ENCODE data around the gene SLC9A9. TPM values are rescaled to one million over a fixed set of nuclear protein-coding genes. Genes with fewer than 3 reads are reported as not detected.

SLC9A9 gene
- total RNA-seq, 2 donors from 2014 or later: 1.3 to 3.7 TPM

DNA sequence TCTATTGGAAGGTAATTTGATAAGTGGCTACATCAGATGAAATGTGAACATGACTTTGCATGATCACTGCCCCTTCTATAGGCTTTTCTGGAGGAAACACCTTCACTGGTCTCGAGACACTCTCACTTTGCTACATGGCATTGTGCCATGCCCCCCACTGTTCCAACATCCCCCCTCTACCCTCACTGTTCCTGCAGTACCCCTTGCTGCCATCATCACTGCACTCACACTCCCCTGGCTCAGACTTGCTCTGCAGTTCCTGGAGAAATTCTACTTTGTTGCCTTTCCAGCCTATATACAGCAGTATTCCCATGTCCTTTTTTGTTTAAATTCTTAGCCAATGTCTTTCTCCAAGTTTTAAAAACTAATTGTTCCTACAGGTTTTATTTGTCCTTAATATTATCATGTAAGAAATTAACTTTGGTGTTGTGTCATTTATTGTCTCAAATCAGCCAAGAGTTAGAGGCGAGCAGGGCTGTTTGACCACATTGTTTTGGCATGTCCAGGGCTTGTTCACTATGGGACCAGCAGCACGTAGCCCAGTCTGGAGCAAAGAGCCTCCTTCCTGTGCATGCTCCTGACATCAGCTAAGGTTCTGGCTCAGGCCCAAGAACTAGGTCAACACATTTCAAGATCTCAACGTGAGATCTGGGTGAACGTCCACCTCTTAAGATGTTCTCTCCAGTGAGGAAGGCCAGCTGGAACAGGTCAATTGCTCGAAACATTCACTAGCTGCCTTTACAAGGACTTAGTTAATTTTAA lies 246.4 kb downstream of the SLC9A9 start:
- Histone ChIP-seq H3K4me1 (ENCODE audit: control insufficient read depth, insufficient read depth, low read length) (no peaks in the 10 kb centered on the region), H3K9ac (ENCODE audit: extremely low read depth, low read length, poor library complexity, severe bottlenecking) (no peak overlapping the region), H3K9me3 (ENCODE audit: control insufficient read depth, low read length) (no peaks in the 10 kb centered on the region), H3K27ac (ENCODE audit: low read depth, low read length) (no peak overlapping the region), H3K36me3 (ENCODE audit: control insufficient read depth, insufficient read depth, low read length) (no peaks in the 10 kb centered on the region), H3K4me3 (ENCODE audit: low read length) (no peak overlapping the region), H3K27me3 (ENCODE audit: control insufficient read depth, insufficient read depth, low read length, poor library complexity, severe bottlenecking) (no peaks in the 10 kb centered on the region)
- no peaks in the 10 kb centered on the region for H3K36me3 Mint-ChIP-seq (ENCODE audit: low read depth)
- peak overlapping the region; percentile 8 for H3K27ac Mint-ChIP-seq
- 87 to 94% methylated on average over 4 to 6 of the region's 6 CpGs for WGBS, 2 experiments (ENCODE audit: insufficient coverage in 1 of 2, insufficient read length in 1 of 2)
- DNase-seq: no peak
- no peaks in the 10 kb centered on the region for H3K27me3 Mint-ChIP-seq (ENCODE audit: insufficient read depth)
- H3K4me3 Mint-ChIP-seq: no peak overlapping the region
- TF ChIP-seq CTCF (conservative IDR thresholded peaks at IDR 0.05): peak; percentile 21
- H3K4me1 Mint-ChIP-seq: peaks cover 17% of the 10 kb centered on the region
- no peaks in the 10 kb centered on the region for H3K9me3 Mint-ChIP-seq

GRCh38 chr3:143600756-143601718 lies 247.2 kb downstream of the SLC9A9 start:
- Mint-ChIP-seq H3K27me3 (ENCODE audit: insufficient read depth) (no peaks in the 10 kb centered on the region), H3K9me3 (no peaks in the 10 kb centered on the region), H3K4me3 (no peak overlapping the region), H3K36me3 (ENCODE audit: low read depth) (no peaks in the 10 kb centered on the region), H3K27ac (no peak overlapping the region), H3K4me1 (peaks cover 17% of the 10 kb centered on the region)
- no peak overlapping the region for H3K27ac ChIP-seq (ENCODE audit: low read depth, low read length)
- H3K9ac ChIP-seq (ENCODE audit: extremely low read depth, low read length, poor library complexity, severe bottlenecking): no peak overlapping the region
- 86 to 88% methylated on average over 1 to 4 of the region's 4 CpGs for WGBS, 2 experiments (ENCODE audit: insufficient coverage in 1 of 2, insufficient read length in 1 of 2)
- no peak for TF ChIP-seq CTCF (conservative IDR thresholded peaks at IDR 0.05)
- no peaks in the 10 kb centered on the region for H3K4me1 ChIP-seq (ENCODE audit: control insufficient read depth, insufficient read depth, low read length)
- no peak for DNase-seq
- no peak overlapping the region for H3K4me3 ChIP-seq (ENCODE audit: low read length)
- no peaks in the 10 kb centered on the region for H3K36me3 ChIP-seq (ENCODE audit: control insufficient read depth, insufficient read depth, low read length)
- H3K9me3 ChIP-seq (ENCODE audit: control insufficient read depth, low read length): no peaks in the 10 kb centered on the region
- no peaks in the 10 kb centered on the region for H3K27me3 ChIP-seq (ENCODE audit: control insufficient read depth, insufficient read depth, low read length, poor library complexity, severe bottlenecking)

DNA sequence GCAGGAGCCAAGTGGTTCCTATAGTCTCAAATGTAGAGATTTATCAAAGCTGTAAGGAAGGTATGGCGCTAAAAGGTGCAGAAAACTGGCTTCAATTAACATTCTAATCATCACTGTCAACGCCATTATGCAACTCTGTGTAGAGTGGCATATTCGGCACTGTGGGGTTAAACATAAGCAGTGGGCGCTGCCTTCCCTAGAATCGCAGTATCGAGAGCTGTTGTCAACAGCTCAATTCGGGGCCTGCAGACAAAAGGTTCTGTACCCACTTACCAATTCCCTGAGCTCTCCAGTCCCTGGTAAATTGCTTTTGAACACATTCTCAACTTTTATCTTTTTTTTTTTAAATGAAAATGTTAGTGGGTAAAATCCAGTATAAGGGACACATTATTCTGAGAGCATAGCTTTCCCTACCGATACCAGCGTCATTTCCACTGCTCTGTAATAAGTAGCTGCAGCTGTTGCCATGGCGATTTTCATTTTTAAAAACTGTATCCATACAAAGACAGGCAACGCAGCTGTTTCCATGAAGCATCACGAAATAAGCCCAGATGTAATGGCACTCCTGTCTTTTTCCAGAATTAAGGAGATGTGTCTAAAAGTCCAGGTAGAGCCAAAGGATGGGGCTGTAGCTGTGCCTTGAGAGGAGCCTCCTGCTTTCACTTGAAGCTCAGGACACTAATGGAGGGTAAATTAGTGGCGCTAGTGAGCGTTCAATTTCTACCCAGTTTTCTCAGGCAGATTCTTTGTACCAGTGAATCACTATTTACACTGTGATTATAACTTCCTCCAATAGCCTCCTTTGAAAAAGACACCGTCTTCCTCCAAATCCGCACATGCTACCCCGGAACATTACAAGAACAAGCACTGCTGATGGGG lies 250.3 kb downstream of the SLC9A9 start:
- Mint-ChIP-seq H3K36me3 (ENCODE audit: low read depth) (no peaks in the 10 kb centered on the region), H3K4me1 (peaks cover 28% of the 10 kb centered on the region), H3K27me3 (ENCODE audit: insufficient read depth) (no peaks in the 10 kb centered on the region), H3K4me3 (no peak overlapping the region), H3K9me3 (no peaks in the 10 kb centered on the region), H3K27ac (no peak overlapping the region)
- Histone ChIP-seq H3K9me3 (ENCODE audit: control insufficient read depth, low read length) (no peaks in the 10 kb centered on the region), H3K4me1 (ENCODE audit: control insufficient read depth, insufficient read depth, low read length) (peaks cover 7% of the 10 kb centered on the region), H3K27me3 (ENCODE audit: control insufficient read depth, insufficient read depth, low read length, poor library complexity, severe bottlenecking) (peaks cover 8% of the 10 kb centered on the region), H3K9ac (ENCODE audit: extremely low read depth, low read length, poor library complexity, severe bottlenecking) (no peak overlapping the region), H3K27ac (ENCODE audit: low read depth, low read length) (peak overlapping the region; percentile 21), H3K4me3 (ENCODE audit: low read length) (no peak overlapping the region), H3K36me3 (ENCODE audit: control insufficient read depth, insufficient read depth, low read length) (no peaks in the 10 kb centered on the region)
- DNase-seq: no peak
- 93 to 96% methylated on average over 14 to 17 of the region's 17 CpGs for WGBS, 2 experiments (ENCODE audit: insufficient coverage in 1 of 2, insufficient read length in 1 of 2)
- no peak for TF ChIP-seq CTCF (conservative IDR thresholded peaks at IDR 0.05)
